PC-9 (cell line): ENCODE results near the gene CSNK1D.

Source experiments
- EZH2 ChIP-seq: fragments of 200-600 bp; sonication (generic); IDR thresholded peaks from 2 replicates; pipeline ENCODE4 v1.8.0; 2017; ENCODE audit warnings: antibody characterized with exemption, low read depth
- TF ChIP-seq, protein P1 (sequence below): fragments of 200-600 bp; sonication (generic); conservative IDR thresholded peaks from 2 replicates; pipeline ENCODE4 v1.6.1; 2017; ENCODE audit warnings: mixed run types, antibody characterized with exemption, mild to moderate bottlenecking, moderate library complexity

DNA sequence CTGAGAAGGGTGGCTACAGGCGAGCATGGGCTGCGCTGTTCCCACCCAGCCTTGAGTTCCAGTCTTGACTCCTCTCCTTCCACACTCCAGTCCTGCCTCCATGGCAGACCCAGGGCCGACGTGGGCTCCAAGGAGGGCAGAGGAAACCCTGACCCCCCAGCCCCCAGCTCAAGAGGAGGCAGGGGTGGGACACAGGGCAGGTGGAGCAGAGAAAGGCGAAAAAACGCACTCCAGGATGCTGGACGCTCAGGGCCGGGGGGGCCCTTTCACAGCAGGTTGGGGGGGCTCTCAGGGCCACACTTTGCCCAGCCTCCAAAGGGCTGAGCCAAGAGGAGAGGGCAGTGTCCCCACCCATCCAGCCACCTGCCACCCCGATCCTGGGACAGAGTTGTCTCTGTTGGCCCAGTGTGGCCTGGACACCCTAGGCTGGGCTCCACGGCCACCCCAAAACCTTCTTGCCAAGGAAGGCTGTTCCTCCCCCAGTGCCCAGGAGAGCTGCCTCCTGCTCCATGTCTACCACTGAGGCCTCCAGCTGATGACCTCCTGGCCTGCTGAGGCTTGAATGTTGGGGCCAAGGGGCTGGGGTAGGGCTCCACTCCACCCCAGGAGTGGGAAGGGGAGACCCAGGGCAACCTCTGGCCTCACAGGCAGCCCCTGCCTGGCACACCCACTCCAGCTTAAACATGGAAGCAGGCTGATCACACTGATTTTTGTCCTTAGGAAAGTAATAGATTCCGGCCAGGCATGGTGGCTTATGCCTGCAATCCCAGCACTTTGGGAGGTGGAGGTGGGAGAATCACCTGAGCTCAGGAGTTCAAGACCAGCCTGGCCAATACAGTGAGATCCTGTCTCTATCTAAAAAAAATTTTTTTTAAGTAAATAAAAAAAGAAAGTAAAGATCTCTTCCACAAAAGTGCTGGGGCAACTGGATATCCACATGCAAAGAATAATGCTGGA, 53.5 kb downstream of the CSNK1D start:
- TF ChIP-seq, protein P1, sequence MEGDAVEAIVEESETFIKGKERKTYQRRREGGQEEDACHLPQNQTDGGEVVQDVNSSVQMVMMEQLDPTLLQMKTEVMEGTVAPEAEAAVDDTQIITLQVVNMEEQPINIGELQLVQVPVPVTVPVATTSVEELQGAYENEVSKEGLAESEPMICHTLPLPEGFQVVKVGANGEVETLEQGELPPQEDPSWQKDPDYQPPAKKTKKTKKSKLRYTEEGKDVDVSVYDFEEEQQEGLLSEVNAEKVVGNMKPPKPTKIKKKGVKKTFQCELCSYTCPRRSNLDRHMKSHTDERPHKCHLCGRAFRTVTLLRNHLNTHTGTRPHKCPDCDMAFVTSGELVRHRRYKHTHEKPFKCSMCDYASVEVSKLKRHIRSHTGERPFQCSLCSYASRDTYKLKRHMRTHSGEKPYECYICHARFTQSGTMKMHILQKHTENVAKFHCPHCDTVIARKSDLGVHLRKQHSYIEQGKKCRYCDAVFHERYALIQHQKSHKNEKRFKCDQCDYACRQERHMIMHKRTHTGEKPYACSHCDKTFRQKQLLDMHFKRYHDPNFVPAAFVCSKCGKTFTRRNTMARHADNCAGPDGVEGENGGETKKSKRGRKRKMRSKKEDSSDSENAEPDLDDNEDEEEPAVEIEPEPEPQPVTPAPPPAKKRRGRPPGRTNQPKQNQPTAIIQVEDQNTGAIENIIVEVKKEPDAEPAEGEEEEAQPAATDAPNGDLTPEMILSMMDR: no peak
- TF ChIP-seq EZH2: no peak
